ENCODE data around the gene UGT1A1. TPM values are rescaled to one million over a fixed set of nuclear protein-coding genes. Genes with fewer than 3 reads are reported as not detected.

UGT1A1 gene
- total RNA-seq, 1 donor from 2014 or later, result not detected

GRCh38 chr2:233798335-233799086 is 38.4 kb downstream of the UGT1A1 start:
- no peak for DNase-seq

DNA sequence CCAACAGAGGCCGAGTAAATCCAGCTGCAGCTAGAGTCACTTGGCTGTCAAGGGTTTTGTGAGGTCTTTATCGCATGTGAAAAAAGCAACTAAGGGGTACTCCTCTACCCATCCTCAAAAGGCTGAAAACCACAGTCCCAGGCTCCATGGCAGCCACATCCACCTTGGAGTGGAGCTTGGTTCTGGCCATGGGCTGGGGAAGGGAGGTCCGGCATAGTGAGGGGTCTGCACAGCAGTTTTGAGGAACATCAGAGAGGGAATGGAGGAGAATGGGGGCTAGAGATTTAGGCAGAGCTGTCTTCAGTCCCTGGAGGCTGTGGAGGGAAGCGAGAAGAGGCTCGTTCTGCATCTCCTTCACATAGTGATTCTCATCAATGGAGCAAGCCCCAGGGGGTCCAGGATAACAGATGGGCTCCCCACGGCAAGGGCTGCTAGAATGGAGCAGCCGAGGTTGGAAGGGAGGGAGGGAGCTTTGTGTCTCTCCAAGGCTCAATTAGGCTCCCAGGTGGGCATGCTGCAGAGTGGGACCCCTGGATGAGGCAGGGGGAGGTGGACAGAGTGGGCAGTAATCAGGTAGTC is 39.1 kb downstream of the UGT1A1 start:
- DNase-seq, result no peak

DNA sequence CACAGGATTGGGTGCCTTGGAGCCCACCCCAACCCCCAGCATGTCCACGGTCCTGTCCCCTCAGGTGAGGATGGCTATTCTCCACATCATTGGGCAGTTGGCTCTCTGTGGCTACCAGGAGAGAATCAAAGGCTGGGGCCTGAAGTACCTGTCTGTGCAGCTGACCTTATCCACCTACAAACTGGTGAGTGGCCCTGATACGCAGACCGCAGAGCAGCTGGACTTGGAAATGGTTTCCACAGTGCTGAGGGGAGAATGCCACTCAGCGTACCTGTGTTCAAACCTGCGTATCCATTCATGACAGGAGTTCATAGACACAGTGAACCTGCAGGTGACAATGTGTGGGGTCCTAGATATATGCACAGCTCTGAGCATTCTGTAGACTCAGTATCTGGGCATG is 39.6 kb downstream of the UGT1A1 start:
- DNase-seq, result no peak

GRCh38 chr2:233800208-233800607 is 40.1 kb downstream of the UGT1A1 start:
- no peak for DNase-seq

- DNase-seq, result no peak
Observed at GRCh38 chr2:233801357-233802131, 41.5 kb downstream of the UGT1A1 start.

GRCh38 chr2:233802132-233802815 is 42.2 kb downstream of the UGT1A1 start:
- no peak for DNase-seq

- no peak for DNase-seq
Observed at GRCh38 chr2:233803292-233803911, 43.3 kb downstream of the UGT1A1 start.

- DNase-seq, result no peak
Observed at GRCh38 chr2:233803994-233804393, 43.9 kb downstream of the UGT1A1 start.

DNA sequence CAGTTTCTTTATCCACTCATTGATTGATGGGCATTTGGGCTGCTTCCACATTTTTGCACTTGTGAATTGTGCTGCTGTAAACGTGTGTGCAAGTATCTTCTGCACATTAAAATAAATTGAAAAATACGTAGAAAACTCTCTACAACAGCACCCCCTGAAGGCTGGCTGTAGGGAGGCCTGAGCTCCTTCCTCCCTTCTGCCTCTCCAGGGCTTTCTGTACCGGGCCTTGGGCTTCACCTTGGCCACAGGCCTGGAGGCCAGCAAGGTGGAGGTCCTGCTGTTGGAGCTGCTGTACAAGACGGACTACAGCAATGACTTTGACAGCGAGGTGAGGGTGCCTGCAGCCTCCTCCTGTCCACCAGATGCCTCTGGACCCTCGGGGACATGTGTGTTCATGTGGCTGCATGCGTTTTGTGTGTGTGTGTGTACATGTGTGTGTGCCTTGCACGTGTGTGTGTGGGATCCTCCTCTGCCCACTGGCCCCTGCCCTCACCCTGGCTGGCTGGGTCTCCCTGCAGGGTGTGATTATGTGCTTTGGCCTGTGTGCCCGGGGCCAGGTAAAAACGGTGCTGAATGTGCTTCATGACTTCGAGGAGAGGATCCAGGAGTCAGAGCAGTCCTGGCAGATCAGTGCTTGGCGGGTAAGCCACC is 47.3 kb downstream of the UGT1A1 start:
- DNase-seq, result no peak

GRCh38 chr2:233807966-233808935 is 48.2 kb downstream of the UGT1A1 start:
- DNase-seq, result no peak

DNA sequence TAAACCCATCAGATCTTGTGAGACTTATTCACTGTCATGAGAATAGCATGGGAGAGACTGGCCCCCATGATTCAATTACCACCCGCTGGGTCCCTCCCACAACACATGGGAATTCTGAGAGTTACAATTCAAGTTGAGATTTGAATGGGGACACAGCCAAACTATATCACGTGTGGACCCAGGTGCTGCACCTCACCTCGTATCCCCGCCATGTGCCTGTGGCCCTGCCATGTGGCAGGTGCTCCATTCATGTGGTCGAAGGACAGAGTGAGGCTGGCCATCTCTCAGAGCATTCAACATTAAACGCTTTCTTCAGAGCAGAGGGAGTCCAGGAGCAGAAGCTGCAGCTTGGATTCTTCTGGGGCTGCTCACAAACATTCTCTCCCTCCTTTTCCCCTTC is 50.3 kb downstream of the UGT1A1 start:
- DNase-seq, result no peak

DNA sequence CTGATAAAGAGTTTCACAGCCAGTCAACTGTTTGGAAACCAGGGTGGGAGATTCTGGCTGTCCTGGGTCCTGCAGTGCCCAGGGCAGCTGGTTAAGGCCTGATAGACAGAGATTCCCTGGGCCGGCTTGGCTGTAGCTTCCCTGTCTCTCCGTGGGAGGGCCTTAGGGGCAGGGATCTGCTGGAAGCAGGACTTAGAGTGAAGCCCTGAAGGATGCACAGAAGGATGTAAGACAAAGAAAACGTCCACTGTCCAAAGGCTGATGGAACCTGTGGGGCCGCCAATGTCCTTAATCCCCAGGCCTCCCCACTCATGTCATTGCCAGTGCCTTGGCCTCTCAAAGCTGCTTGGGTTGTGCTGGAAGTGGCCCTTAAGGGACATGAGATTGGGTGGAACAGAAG is 51.0 kb downstream of the UGT1A1 start:
- no peak for DNase-seq

GRCh38 chr2:233811732-233812131 is 51.7 kb downstream of the UGT1A1 start:
- no peak for DNase-seq

- no peak for DNase-seq
Observed at GRCh38 chr2:233813236-233814055, 53.4 kb downstream of the UGT1A1 start.

DNA sequence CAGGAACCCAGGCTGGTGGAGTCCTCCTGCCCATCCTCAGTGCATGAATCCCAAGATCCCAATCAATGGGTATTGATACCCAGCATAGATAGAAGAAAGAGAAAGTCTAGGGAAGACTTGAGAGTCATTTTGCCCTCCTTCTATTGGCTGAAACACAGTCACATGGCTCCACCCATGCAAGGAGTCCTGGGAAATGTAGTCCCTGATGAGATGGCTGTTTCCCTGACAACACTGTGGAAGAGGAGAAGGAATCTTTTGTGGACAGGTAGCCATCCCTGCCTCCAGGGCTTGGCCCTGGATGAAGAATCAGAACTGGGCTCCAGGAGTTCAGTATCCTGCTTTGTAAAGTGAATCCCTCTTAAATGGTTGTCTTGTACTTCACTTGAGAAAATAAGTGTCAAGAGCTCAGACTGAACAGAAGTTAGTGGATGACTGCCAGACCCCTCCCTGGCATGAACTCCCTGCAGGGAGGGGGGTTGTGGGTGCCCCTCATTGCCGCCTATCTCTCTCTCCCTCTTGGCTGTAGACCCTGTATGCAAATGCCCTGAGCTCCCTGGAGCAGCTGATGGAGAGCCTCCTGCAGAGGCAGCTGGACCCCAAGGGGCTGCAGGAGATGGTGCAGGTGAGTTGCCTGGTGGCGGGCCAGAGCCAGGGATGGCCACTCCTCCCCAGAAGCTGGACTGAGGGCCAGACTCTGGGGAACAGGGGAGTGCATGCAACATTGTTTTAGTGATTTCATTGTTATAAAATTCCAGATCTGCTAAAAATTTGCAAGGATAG is 54.2 kb downstream of the UGT1A1 start:
- no peak for DNase-seq

DNA sequence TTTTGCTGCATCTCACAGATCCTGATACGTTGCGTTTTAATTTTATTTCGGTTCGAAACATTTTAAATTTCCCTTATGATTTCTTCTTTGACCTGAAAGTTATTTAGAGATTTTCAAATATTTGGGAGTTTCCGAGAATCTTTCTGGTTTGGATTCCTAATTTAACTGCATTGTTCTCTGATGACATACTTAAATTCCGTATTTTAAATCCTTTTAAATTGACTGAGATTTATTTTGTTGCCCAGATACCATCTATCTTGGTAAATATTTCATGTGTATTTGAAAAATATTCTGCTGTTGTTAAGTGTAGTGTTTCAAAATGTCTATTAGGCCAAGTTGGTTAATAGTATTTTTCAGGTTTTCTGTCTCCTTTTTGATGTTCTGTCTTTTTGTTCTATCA is 55.8 kb downstream of the UGT1A1 start:
- no peak for DNase-seq

DNA sequence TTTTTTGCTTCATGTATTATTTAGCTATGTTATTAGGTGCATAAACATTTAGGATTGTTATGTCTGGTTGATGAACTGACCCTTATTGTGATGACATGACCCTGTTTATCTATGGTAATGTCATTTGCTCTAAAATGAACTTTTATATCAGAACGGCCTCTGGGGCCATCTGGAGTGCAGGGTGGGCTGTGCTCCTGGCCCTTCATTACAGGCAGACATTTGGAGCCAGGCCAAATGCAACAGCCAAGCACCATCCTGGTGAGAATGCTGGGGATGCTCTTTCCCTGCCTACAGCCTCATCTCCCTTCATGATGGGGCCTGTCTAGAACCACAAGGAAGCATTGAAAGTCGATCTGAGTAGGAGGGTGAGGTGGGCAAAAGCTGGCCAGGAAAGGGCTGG is 56.3 kb downstream of the UGT1A1 start:
- DNase-seq, result no peak

GRCh38 chr2:233816771-233817170 is 56.7 kb downstream of the UGT1A1 start:
- no peak for DNase-seq

DNA sequence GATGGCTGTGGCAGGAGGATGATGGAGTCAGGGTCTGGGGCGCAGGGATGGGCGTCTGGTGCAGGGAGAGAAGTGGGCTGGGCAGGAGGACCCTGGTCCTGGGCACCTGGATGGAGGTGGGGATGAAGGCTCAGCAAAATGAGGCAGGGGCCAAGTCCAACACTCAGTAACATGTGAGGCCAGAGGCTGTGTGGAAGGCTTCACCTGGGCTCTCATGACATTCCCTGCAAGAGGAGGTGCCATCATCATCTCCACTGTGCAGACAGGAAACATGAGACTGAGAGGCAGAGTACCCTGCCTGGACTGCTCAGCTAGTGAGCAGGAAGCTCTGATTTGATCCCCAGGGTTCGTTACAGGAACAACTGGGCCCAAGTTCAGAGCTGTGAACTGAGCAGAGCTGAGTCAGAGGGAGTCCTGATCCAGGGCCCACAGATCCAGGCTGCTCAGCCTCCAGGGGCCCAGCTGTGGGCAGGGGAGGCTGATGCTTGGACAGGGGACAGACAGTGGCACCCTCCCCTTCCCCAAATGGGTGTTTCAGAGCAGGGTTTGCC is 57.4 kb downstream of the UGT1A1 start:
- DNase-seq, result no peak
